Liver (tissue), 2 donors: ENCODE results near the gene PDZK1.
"Not testable (repeated sequence)": the region's sequence is repeated elsewhere in the genome, so short reads cannot be mapped to it uniquely, and the experiment has no call there.

Source experiments
- TF ChIP-seq, protein P1 (sequence below): fragments of 150-350 bp; IDR thresholded peaks from 2 replicates; pipeline ENCODE4 v1.5.1; 2017; ENCODE audit warnings: improper control_type of control experiment, low read depth, low read length; ENCODE audit not compliant: missing input control
- TF ChIP-seq, protein P2 (sequence below): IDR thresholded peaks from 2 replicates; pipeline ENCODE4 v1.6.1; 2016; ENCODE audit warnings: antibody characterized with exemption, mild to moderate bottlenecking
- TF ChIP-seq, protein P3 (sequence below): IDR thresholded peaks from 2 replicates; pipeline ENCODE4 v1.6.1; 2016; ENCODE audit warnings: antibody characterized with exemption
- donor health status: healthy.

DNA sequence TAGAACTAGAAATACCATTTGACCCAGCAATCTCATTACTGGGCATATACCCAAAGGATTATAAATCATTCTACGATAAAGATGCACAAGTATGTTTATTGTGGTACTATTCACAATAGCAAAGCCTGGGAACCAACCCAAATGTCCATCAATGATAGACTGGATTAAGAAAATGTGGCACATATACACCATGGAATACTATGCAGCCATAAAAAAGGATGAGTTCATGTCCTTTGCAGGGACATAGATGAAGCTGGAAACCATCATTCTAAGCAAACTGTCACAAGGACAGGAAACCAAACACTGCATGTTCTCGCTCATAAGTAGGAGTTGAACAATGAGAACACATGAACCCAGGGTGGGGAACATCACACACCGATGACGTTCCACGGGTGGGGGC lies 19.0 kb upstream of the PDZK1 start:
- TF ChIP-seq, protein P1, sequence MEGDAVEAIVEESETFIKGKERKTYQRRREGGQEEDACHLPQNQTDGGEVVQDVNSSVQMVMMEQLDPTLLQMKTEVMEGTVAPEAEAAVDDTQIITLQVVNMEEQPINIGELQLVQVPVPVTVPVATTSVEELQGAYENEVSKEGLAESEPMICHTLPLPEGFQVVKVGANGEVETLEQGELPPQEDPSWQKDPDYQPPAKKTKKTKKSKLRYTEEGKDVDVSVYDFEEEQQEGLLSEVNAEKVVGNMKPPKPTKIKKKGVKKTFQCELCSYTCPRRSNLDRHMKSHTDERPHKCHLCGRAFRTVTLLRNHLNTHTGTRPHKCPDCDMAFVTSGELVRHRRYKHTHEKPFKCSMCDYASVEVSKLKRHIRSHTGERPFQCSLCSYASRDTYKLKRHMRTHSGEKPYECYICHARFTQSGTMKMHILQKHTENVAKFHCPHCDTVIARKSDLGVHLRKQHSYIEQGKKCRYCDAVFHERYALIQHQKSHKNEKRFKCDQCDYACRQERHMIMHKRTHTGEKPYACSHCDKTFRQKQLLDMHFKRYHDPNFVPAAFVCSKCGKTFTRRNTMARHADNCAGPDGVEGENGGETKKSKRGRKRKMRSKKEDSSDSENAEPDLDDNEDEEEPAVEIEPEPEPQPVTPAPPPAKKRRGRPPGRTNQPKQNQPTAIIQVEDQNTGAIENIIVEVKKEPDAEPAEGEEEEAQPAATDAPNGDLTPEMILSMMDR, result not testable (repeated sequence)
- TF ChIP-seq, protein P2, sequence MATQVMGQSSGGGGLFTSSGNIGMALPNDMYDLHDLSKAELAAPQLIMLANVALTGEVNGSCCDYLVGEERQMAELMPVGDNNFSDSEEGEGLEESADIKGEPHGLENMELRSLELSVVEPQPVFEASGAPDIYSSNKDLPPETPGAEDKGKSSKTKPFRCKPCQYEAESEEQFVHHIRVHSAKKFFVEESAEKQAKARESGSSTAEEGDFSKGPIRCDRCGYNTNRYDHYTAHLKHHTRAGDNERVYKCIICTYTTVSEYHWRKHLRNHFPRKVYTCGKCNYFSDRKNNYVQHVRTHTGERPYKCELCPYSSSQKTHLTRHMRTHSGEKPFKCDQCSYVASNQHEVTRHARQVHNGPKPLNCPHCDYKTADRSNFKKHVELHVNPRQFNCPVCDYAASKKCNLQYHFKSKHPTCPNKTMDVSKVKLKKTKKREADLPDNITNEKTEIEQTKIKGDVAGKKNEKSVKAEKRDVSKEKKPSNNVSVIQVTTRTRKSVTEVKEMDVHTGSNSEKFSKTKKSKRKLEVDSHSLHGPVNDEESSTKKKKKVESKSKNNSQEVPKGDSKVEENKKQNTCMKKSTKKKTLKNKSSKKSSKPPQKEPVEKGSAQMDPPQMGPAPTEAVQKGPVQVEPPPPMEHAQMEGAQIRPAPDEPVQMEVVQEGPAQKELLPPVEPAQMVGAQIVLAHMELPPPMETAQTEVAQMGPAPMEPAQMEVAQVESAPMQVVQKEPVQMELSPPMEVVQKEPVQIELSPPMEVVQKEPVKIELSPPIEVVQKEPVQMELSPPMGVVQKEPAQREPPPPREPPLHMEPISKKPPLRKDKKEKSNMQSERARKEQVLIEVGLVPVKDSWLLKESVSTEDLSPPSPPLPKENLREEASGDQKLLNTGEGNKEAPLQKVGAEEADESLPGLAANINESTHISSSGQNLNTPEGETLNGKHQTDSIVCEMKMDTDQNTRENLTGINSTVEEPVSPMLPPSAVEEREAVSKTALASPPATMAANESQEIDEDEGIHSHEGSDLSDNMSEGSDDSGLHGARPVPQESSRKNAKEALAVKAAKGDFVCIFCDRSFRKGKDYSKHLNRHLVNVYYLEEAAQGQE, result not testable (repeated sequence)
- TF ChIP-seq, protein P3, sequence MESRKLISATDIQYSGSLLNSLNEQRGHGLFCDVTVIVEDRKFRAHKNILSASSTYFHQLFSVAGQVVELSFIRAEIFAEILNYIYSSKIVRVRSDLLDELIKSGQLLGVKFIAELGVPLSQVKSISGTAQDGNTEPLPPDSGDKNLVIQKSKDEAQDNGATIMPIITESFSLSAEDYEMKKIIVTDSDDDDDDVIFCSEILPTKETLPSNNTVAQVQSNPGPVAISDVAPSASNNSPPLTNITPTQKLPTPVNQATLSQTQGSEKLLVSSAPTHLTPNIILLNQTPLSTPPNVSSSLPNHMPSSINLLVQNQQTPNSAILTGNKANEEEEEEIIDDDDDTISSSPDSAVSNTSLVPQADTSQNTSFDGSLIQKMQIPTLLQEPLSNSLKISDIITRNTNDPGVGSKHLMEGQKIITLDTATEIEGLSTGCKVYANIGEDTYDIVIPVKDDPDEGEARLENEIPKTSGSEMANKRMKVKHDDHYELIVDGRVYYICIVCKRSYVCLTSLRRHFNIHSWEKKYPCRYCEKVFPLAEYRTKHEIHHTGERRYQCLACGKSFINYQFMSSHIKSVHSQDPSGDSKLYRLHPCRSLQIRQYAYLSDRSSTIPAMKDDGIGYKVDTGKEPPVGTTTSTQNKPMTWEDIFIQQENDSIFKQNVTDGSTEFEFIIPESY, result not testable (repeated sequence)
